ENCODE results near the gene WSCD2.

Gene WSCD2

DNA sequence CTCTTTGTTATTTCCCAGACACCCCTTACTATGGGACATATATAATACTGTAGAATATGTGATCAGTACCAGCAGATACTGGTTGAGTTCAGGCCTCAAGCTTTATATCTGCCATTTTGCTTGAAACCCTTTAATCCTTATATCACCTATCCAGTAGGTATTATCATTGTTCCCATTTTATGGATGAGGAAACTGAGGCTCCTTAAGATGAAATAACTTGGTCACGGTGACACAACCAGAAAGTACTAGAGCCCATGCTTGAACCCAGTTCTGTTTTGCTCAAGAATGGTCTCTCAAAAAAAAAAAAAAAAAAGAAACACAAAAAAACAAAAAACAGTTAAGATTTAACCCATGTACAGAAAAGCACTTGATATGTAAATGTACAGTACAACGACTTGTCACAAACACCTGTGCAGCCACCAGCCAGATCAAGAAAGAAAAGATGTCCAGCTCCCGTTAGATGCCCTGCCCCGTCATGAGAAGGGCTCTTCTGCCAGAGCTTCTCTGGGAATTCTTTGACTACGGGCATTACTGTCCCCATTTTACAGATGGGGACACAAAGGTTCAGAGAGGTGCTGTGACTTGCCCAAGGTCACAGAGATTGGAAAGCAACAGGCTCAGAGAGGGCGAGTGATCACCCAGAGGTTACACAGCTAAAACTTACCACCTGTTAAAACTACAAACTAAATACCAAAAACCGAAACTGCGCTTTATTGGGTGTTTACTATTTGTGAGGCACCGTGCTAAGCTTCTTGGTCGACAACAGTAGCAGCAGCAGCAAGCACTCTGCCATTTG, 669 bp upstream of the WSCD2 start:
- no peak for DNase-seq

- no peak for DNase-seq
Observed at GRCh38 chr12:108131035-108131434, 1.9 kb downstream of the WSCD2 start.

DNA sequence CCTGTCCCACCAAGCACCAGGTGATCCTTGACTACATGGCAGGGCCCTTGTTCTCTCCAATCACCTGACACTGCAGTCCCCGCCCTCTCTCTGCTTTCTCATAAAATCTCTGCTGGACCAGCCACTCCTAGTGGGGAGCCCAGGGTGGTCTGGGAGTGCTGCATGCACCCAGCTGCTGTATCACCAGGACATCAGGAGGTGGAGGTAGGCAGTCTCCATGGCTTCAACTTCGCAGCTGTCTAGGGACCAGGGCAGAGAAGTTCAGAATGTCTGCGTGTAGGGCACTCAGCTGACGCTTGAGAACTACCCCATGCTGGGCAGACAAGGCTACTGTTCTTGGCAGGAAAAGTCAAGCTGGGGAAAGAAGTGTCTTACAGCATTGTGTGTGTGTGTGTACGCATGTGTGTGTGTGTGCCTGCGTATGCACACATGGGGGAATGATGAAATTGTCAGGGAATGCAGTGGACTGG, 2.6 kb downstream of the WSCD2 start:
- DNase-seq: no peak

GRCh38 chr12:108133482-108133881, 4.4 kb downstream of the WSCD2 start:
- peak; percentile 32 for DNase-seq

- no peak for DNase-seq
Observed at GRCh38 chr12:108134744-108135143, 5.7 kb downstream of the WSCD2 start.

GRCh38 chr12:108135627-108136026, 6.5 kb downstream of the WSCD2 start:
- DNase-seq: no peak

GRCh38 chr12:108136697-108137096, 7.6 kb downstream of the WSCD2 start:
- DNase-seq: no peak

DNA sequence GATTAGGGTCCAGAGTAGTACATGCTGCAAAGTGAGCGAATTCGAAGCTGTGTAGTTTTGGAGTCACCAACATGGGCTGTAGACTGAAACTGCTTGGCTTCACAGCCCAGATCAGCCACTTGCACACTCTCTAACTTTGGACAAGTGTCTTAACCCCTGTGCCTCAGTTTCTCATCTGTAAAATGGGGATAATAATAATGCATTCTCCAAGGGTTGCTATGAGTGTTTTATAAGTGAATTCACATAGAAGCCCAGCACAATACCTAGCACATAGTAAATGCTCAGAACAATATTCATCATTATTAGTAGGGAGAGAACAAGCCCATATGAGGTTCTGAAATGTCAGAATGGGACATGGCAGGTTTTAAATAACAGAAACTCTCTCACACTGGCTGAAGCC, 10.4 kb downstream of the WSCD2 start:
- DNase-seq: no peak

GRCh38 chr12:108140501-108140900, 11.4 kb downstream of the WSCD2 start:
- DNase-seq: no peak

DNA sequence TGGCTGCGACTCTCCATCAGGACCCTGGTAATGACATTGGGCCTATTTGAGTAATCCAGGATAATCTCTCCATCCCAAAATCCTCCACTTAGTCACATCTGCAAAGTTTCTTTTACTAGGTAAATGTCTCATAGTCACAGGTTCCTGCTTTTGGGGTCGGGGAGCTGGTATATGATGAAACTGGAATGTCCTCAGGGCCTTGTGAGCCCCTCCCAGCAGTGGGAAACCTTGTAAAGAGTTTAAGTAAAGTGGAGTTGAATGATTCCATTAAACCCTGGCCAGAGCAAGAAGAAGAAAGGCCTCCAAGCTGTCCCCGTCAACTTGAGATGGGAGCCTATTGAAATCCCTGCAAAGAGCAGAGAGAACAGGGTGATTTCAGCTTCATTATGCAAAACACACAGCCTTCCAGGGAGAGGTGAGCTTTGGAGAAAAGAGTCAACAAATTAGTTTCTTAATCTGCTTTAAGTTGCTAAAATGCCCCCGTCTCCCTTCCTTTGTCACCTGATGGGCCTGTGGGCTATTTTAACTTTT, 12.6 kb downstream of the WSCD2 start:
- no peak for DNase-seq

GRCh38 chr12:108143144-108143543, 14.1 kb downstream of the WSCD2 start:
- DNase-seq: no peak

- DNase-seq: no peak
Observed at GRCh38 chr12:108144080-108144479, 15.0 kb downstream of the WSCD2 start.

- DNase-seq: no peak
Observed at GRCh38 chr12:108145011-108145410, 15.9 kb downstream of the WSCD2 start.

- no peak for DNase-seq
Observed at GRCh38 chr12:108146035-108146893, 17.2 kb downstream of the WSCD2 start.

GRCh38 chr12:108147279-108147678, 18.2 kb downstream of the WSCD2 start:
- no peak for DNase-seq

DNA sequence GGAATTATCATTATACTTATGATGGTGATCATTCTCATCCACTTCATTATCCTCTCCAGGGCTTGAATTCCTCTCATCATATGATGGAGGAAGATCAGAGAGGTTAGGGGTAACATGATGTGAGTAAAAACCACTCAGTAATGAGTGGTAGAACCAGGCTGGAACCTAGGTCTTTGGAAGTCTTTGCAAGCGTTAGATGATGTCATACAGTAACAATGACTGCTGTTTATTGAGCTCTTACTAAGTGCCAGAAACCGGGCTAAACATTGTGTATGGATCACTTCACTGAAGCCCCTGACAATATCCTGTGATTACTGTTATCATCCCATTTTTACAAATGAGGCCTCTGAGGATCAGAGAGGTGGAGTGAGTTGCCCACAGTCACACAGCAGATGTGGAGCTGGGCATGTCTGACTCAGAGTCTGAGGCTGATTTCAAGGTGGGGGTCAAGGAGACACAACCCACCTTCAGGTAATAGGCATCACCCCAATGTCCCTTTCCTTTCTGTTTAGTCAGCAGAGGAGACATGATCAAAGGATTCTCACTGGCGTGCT, 19.5 kb downstream of the WSCD2 start:
- no peak for DNase-seq

DNA sequence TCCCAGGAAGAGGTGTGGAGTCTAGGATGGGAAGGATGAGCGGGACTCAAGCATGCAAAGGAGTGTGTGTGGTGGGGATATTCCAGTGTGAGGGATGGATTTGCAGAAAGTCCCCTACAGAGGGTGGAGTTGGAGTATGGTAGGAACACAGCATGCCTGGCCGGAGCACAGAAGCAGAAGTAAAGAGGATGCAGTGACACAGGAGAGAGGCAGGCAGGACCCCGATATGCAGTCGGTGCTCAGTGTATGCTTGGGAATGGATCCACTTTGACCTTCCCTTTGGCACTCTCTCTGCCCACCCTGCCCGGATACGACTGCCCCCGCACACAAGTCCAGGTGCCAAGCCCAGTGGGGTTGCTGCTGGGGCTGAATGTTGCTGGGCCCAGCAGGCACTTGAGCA, 21.3 kb downstream of the WSCD2 start:
- DNase-seq: no peak

- DNase-seq: no peak
Observed at GRCh38 chr12:108151533-108152169, 22.6 kb downstream of the WSCD2 start.

DNA sequence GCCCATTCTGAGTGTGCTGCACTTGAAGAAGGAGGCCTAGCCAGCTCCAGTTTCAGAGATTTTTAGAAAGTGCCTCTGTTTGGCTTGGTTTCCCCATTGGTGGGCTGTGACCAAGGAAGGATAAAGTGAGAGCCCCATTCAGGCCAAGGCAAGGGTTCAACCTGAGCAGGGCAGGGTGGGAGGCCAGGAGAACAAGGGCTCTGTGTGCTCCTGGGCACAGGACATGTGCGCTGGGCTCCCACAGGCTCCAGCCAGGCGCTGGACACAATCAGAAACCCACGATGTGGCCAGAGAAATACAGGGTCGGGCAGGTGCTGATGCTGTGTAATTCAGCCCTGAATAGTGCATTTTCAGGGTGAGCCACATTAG, 23.1 kb downstream of the WSCD2 start:
- DNase-seq: no peak

DNA sequence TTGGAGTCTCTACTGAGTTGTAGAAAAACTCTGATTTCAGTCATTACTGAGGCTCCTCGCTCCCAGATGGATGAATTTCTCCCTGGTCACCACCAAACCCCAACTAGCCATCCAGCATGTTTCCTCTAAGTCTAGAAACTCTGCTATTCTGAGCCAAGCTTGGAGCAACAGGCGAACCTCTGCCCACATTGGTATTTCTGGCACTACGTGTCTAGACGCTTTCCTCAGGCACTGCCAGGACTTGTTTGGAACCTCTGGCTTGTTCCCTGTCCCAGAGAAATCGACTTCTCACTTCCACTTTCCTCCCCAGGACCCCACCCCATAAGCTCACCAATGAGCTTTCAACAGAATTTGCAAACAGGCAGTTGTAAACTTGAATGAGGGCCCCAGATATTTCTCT, 27.6 kb downstream of the WSCD2 start:
- DNase-seq: no peak

DNA sequence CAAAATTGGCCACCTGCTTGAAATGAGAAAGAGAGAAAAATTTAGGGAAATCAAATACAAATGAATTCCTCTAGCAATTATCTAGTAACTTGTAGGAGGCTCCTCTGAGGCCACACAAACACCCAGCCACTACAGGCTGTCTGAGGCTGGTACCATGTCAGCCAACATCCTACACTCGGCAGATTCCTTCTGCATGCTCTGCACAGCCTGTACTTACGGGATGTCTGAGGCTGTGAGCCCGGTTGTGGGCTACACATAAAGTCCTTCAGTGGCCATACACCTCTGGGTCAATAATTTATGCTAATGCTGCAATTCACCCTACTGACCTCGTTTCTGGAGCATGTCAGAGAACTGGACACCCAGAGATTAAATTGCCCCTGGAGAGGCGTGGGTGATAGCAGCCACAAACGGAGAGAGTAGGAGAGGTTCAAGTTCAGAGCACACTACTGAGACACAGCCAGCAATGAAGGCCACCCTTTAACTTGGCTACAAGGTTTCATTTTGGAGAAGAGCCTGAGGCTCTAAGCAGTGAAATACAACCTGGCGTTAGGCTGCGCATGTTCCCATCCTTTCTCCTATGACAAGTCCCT, 28.9 kb downstream of the WSCD2 start:
- DNase-seq: no peak

- no peak for DNase-seq
Observed at GRCh38 chr12:108162207-108162606, 33.1 kb downstream of the WSCD2 start.

DNA sequence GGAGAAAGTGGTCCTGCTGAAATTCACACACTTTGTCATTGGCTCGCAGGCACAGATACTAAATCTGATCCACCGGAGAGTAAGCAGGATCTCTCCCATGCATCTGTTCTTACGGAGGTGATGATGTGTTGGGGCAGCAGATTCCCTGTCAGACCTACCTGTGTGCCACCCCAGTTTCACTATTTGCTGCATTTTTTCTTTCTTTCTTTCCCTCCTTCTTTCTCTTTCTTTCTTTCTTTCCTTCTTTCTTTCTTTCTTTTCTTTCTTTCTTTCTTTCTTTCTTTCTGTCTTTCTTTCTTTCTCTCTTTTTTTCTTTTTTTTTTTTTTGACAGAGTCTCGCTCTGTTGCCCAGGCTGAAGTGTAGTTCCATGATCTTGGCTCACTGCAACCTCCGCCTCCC, 37.4 kb downstream of the WSCD2 start:
- no peak for DNase-seq
